Right forelimb (tissue), 1 donor: ENCODE data around the gene LILRA2.
"Not testable (repeated sequence)": the region's sequence is repeated elsewhere in the genome, so short reads cannot be mapped to it uniquely, and the experiment has no call there.

Experiments
- DNase-seq: peaks from one replicate; pipeline ENCODE4 v3.0.0-alpha.2; 2018

The LILRA2 gene

GRCh38 chr19:54573330-54573872 is at the start of gene LILRA2:
Gene LILRA2, plus strand, starts transcription at chr19:54573790. Its CDS starts 89 bp downstream, at chr19:54573879.
- DNase-seq, result no peak

GRCh38 chr19:54525636-54526035 is 48.0 kb upstream of the LILRA2 start:
- DNase-seq, result no peak

- no peak for DNase-seq
These were observed 46.6 kb upstream of the LILRA2 start for GRCh38 chr19:54526972-54527371.

GRCh38 chr19:54530866-54531265 is 42.7 kb upstream of the LILRA2 start:
- DNase-seq, result no peak

GRCh38 chr19:54532528-54532927 is 41.1 kb upstream of the LILRA2 start:
- DNase-seq, result no peak

GRCh38 chr19:54533476-54533875 is 40.1 kb upstream of the LILRA2 start:
- no peak for DNase-seq

- DNase-seq, result no peak
These were observed 39.4 kb upstream of the LILRA2 start for GRCh38 chr19:54534156-54534555.

GRCh38 chr19:54535601-54536000 is 38.0 kb upstream of the LILRA2 start:
- DNase-seq, result no peak

- DNase-seq, result no peak
These were observed 36.6 kb upstream of the LILRA2 start for GRCh38 chr19:54536956-54537355.

GRCh38 chr19:54541712-54542111 is 31.9 kb upstream of the LILRA2 start:
- DNase-seq, result no peak

- DNase-seq, result no peak
These were observed 24.8 kb upstream of the LILRA2 start for GRCh38 chr19:54548806-54549205.

GRCh38 chr19:54549224-54549623 is 24.4 kb upstream of the LILRA2 start:
- no peak for DNase-seq

- no peak for DNase-seq
These were observed 22.3 kb upstream of the LILRA2 start for GRCh38 chr19:54551293-54551692.

- no peak for DNase-seq
These were observed 21.4 kb upstream of the LILRA2 start for GRCh38 chr19:54551950-54552912.

GRCh38 chr19:54552913-54553310 is 20.7 kb upstream of the LILRA2 start:
- DNase-seq, result no peak

- no peak for DNase-seq
These were observed 19.6 kb upstream of the LILRA2 start for GRCh38 chr19:54554006-54554405.

GRCh38 chr19:54554896-54555295 is 18.7 kb upstream of the LILRA2 start:
- DNase-seq, result no peak

GRCh38 chr19:54556194-54556593 is 17.4 kb upstream of the LILRA2 start:
- no peak for DNase-seq

- no peak for DNase-seq
These were observed 15.3 kb upstream of the LILRA2 start for GRCh38 chr19:54558339-54558738.

GRCh38 chr19:54560881-54561385 is 12.7 kb upstream of the LILRA2 start:
- DNase-seq, result no peak

GRCh38 chr19:54561840-54562239 is 11.8 kb upstream of the LILRA2 start:
- no peak for DNase-seq

GRCh38 chr19:54563206-54563605 is 10.4 kb upstream of the LILRA2 start:
- DNase-seq, result not testable (repeated sequence)

- DNase-seq, result no peak
These were observed 3.3 kb upstream of the LILRA2 start for GRCh38 chr19:54570316-54570715.
